HG03378 (cell line): ENCODE data around the gene YIPF3.
A peak's percentile ranks its signal among the peaks of the same experiment; 100 is the strongest.
"Not testable (repeated sequence)": the region's sequence is repeated elsewhere in the genome, so short reads cannot be mapped to it uniquely, and the experiment has no call there.

Experiments
- ATAC-seq: cut with Tn5 transposase; IDR thresholded peaks from one replicate; pipeline ENCODE4 v1.9.1; 2021; ENCODE audit warnings: mild to moderate bottlenecking, moderate library complexity; ENCODE audit not compliant: unreplicated experiment

YIPF3 gene

GRCh38 chr6:43516697-43517504, at the start of gene YIPF3, which contains the start of gene POLR1C:
TSS of gene YIPF3 (minus strand) at chr6:43516926. CDS start at chr6:43516807, 119 bp downstream.
TSS of gene POLR1C (plus strand) at chr6:43517089. CDS start at chr6:43517110, 21 bp downstream.
- ATAC-seq: peak; percentile 69

- ATAC-seq: no peak
Measured at GRCh38 chr6:43559328-43559727, 42.6 kb upstream of the YIPF3 start.

- not testable (repeated sequence) for ATAC-seq
Measured at GRCh38 chr6:43557620-43558019, 40.9 kb upstream of the YIPF3 start.

- no peak for ATAC-seq
Measured at GRCh38 chr6:43547222-43547621, 30.5 kb upstream of the YIPF3 start.

- no peak for ATAC-seq
Measured at GRCh38 chr6:43544461-43544860, 27.7 kb upstream of the YIPF3 start.

GRCh38 chr6:43541774-43542471, 25.2 kb upstream of the YIPF3 start:
- ATAC-seq: no peak

- no peak for ATAC-seq
Measured at GRCh38 chr6:43540507-43540906, 23.8 kb upstream of the YIPF3 start.

GRCh38 chr6:43539409-43539808, 22.7 kb upstream of the YIPF3 start:
- ATAC-seq: not testable (repeated sequence)

GRCh38 chr6:43538986-43539385, 22.3 kb upstream of the YIPF3 start:
- not testable (repeated sequence) for ATAC-seq

GRCh38 chr6:43532201-43532600, 15.5 kb upstream of the YIPF3 start:
- no peak for ATAC-seq

GRCh38 chr6:43524483-43524961, 7.8 kb upstream of the YIPF3 start:
- ATAC-seq: no peak

GRCh38 chr6:43523284-43523683, 6.6 kb upstream of the YIPF3 start:
- ATAC-seq: no peak

- ATAC-seq: no peak
Measured at GRCh38 chr6:43522547-43523261, 6.0 kb upstream of the YIPF3 start.

GRCh38 chr6:43521836-43522235, 5.1 kb upstream of the YIPF3 start:
- ATAC-seq: no peak

GRCh38 chr6:43520097-43520496, 3.4 kb upstream of the YIPF3 start:
- no peak for ATAC-seq

GRCh38 chr6:43517505-43518357, 1.0 kb upstream of the YIPF3 start:
- no peak for ATAC-seq

GRCh38 chr6:43516367-43516696, 394 bp downstream of the YIPF3 start:
- ATAC-seq: peak; percentile 5

- ATAC-seq: no peak
Measured at GRCh38 chr6:43515808-43516207, 918 bp downstream of the YIPF3 start.

GRCh38 chr6:43511824-43512415, 4.8 kb downstream of the YIPF3 start:
- no peak for ATAC-seq

GRCh38 chr6:43510827-43511163, 5.9 kb downstream of the YIPF3 start:
- ATAC-seq: no peak
